ENCODE data around the gene RTEL1.

DNA sequence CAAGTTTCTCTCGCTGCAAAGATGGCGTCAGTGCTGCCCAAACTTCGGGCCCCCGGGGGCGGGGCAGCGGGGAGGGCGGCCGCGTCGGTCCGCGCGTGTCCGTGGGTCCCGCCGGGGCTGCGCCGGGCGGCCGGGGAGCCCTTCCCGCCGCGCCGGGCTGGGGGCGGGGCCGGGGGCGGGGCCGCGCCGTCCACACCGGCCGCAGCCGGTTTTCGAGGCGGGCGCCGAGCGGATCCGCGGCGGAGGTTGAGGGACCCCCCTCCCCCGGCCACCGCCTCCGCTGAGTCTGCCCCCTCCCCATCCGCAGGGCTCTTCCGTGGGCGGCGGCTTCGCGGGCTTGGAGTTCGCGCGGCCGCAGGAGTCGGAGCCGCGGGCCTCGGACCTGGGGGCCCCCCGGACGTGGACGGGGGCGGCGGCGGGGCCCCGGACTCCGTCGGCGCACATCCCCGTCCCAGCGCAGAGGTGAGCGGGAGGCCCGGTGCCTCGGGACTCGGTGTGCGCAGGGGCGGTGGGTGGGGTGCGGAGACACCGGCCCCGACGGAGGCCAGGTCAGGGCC is 82.0 kb downstream of the RTEL1 start:
- TF ChIP-seq, protein P1, sequence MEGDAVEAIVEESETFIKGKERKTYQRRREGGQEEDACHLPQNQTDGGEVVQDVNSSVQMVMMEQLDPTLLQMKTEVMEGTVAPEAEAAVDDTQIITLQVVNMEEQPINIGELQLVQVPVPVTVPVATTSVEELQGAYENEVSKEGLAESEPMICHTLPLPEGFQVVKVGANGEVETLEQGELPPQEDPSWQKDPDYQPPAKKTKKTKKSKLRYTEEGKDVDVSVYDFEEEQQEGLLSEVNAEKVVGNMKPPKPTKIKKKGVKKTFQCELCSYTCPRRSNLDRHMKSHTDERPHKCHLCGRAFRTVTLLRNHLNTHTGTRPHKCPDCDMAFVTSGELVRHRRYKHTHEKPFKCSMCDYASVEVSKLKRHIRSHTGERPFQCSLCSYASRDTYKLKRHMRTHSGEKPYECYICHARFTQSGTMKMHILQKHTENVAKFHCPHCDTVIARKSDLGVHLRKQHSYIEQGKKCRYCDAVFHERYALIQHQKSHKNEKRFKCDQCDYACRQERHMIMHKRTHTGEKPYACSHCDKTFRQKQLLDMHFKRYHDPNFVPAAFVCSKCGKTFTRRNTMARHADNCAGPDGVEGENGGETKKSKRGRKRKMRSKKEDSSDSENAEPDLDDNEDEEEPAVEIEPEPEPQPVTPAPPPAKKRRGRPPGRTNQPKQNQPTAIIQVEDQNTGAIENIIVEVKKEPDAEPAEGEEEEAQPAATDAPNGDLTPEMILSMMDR (IDR thresholded peaks at IDR 0.05): no peak
- no peak for TF ChIP-seq POLR2A (IDR thresholded peaks at IDR 0.05)

All from testis (tissue), 2 donors.